ENCODE results near the gene CLDN11. TPM values are rescaled to one million over a fixed set of nuclear protein-coding genes. Genes with fewer than 3 reads are reported as not detected.

Gene CLDN11
- total RNA-seq, 1 experiment from 2014 or later, result 12.1 TPM

DNA sequence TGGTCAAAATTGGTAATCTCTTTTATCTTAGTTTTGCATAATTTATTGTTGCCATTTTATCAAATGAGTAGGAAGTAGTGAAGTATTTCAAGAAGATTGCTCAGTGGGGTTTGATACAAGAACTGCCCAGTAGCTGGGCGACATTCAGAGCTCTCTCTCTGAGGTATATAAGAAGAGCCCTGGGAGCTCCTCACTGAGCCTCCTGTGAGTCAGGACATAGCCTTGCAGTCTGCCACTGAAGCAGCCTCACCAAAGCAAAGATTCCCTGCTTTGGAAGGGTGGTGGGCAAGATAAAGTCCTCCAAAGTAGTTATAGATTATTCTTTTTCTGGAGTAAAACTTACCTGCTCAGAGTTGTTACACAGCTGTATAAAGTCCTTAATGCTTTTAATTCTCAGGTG is 35.1 kb upstream of the CLDN11 start:
- Mint-ChIP-seq H3K4me1 (peaks cover 10% of the 10 kb centered on the region), H3K4me3 (no peak overlapping the region), H3K36me3 (peaks cover 70% of the 10 kb centered on the region), H3K27me3 (ENCODE audit: low read depth) (no peaks in the 10 kb centered on the region), H3K27ac (peak overlapping the region; percentile 22), H3K9me3 (no peaks in the 10 kb centered on the region)
- ATAC-seq, result no peak
- CTCF ChIA-PET, result interaction anchor here (0.7 to 1.5 kb wide), 4 partner anchors 30 to 428 kb away, joined by 3 to 5 read pairs (median 4); no protein-coding TSS in a partner anchor
- no peak for DNase-seq (ENCODE audit: low spot score)
- TF ChIP-seq CREM (CRISPR knock-in tag; IDR thresholded peaks at IDR 0.05) (no peak), RELA (CRISPR knock-in tag; IDR thresholded peaks at IDR 0.05; ENCODE audit: borderline replicate concordance) (no peak), ZNF232 (CRISPR knock-in tag; IDR thresholded peaks at IDR 0.05) (no peak), ZNF423 (CRISPR knock-in tag; IDR thresholded peaks at IDR 0.05) (no peak)
- TF ChIP-seq, protein P1, sequence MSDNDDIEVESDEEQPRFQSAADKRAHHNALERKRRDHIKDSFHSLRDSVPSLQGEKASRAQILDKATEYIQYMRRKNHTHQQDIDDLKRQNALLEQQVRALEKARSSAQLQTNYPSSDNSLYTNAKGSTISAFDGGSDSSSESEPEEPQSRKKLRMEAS (CRISPR knock-in tag; IDR thresholded peaks at IDR 0.05), result no peak
- POLR2A ChIA-PET, result interaction anchor here (2.0 kb wide), 1 partner anchor 14 kb away, joined by 8 read pairs; no protein-coding TSS in a partner anchor

DNA sequence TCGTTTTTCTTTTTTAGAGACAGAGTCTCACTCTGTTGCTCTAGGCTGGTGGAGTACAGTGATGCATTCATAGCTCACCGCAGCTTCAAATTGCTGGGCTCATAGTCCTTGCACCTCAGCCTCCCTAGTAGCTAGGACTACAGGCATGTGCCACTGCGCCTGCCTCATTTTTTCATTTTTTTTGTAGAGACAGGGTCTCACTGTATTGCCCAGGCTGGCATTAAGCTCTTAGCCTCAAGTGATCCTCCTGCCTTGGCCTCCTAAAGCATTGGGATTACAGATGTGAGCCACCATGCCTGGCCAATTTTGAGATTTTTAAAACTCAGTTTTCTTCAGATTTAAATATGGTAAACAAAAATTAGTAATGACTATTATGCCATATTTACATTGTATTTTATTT is 32.2 kb upstream of the CLDN11 start:
- ATAC-seq, result no peak
- POLR2A ChIA-PET, result no interaction called here
- H3K27ac Mint-ChIP-seq, result no peak overlapping the region

DNA sequence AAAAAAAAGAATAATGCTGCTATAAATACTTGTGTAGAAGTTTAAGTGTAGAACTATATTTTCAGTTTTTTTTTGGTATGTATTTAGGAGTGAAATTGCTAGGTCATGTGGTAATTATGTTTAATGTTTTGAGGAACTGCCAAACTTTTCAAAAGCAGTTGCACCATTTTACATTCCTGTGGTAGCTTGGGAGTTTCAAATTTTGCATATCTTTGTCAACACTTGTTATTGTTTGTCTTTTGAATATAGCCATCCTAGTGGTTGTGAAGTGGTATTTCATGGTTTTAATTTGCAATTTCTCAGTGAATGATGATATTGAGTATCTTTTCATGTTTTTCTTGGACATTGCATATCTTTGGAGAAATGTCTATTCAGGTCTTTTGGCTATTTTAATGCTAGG is 30.7 kb upstream of the CLDN11 start:
- DNase-seq (ENCODE audit: low spot score) (no peak), ATAC-seq (no peak)
- no peak overlapping the region for H3K4me3 Mint-ChIP-seq
- H3K36me3 Mint-ChIP-seq, result peaks cover 83% of the 10 kb centered on the region
- no peaks in the 10 kb centered on the region for H3K4me1 Mint-ChIP-seq
- H3K27me3 Mint-ChIP-seq (ENCODE audit: low read depth), result no peaks in the 10 kb centered on the region
- H3K9me3 Mint-ChIP-seq, result no peaks in the 10 kb centered on the region
- H3K27ac Mint-ChIP-seq, result no peak overlapping the region
- CTCF ChIA-PET, result no interaction called here
- POLR2A ChIA-PET, result interaction anchor here (1.6 kb wide), 1 partner anchor 12 kb away, joined by 4 read pairs; no protein-coding TSS in a partner anchor
- TF ChIP-seq, protein P2, sequence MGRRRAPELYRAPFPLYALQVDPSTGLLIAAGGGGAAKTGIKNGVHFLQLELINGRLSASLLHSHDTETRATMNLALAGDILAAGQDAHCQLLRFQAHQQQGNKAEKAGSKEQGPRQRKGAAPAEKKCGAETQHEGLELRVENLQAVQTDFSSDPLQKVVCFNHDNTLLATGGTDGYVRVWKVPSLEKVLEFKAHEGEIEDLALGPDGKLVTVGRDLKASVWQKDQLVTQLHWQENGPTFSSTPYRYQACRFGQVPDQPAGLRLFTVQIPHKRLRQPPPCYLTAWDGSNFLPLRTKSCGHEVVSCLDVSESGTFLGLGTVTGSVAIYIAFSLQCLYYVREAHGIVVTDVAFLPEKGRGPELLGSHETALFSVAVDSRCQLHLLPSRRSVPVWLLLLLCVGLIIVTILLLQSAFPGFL (CRISPR knock-in tag; IDR thresholded peaks at IDR 0.05; ENCODE audit: borderline replicate concordance), result no peak
- TF ChIP-seq, protein P3, sequence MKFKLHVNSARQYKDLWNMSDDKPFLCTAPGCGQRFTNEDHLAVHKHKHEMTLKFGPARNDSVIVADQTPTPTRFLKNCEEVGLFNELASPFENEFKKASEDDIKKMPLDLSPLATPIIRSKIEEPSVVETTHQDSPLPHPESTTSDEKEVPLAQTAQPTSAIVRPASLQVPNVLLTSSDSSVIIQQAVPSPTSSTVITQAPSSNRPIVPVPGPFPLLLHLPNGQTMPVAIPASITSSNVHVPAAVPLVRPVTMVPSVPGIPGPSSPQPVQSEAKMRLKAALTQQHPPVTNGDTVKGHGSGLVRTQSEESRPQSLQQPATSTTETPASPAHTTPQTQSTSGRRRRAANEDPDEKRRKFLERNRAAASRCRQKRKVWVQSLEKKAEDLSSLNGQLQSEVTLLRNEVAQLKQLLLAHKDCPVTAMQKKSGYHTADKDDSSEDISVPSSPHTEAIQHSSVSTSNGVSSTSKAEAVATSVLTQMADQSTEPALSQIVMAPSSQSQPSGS (CRISPR knock-in tag; IDR thresholded peaks at IDR 0.05; ENCODE audit: borderline replicate concordance, low read depth), result no peak
- TF ChIP-seq, protein P4, sequence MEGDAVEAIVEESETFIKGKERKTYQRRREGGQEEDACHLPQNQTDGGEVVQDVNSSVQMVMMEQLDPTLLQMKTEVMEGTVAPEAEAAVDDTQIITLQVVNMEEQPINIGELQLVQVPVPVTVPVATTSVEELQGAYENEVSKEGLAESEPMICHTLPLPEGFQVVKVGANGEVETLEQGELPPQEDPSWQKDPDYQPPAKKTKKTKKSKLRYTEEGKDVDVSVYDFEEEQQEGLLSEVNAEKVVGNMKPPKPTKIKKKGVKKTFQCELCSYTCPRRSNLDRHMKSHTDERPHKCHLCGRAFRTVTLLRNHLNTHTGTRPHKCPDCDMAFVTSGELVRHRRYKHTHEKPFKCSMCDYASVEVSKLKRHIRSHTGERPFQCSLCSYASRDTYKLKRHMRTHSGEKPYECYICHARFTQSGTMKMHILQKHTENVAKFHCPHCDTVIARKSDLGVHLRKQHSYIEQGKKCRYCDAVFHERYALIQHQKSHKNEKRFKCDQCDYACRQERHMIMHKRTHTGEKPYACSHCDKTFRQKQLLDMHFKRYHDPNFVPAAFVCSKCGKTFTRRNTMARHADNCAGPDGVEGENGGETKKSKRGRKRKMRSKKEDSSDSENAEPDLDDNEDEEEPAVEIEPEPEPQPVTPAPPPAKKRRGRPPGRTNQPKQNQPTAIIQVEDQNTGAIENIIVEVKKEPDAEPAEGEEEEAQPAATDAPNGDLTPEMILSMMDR (IDR thresholded peaks at IDR 0.05), result no peak
- TF ChIP-seq ZNF423 (CRISPR knock-in tag; IDR thresholded peaks at IDR 0.05), result no peak
- TF ChIP-seq, protein P5, sequence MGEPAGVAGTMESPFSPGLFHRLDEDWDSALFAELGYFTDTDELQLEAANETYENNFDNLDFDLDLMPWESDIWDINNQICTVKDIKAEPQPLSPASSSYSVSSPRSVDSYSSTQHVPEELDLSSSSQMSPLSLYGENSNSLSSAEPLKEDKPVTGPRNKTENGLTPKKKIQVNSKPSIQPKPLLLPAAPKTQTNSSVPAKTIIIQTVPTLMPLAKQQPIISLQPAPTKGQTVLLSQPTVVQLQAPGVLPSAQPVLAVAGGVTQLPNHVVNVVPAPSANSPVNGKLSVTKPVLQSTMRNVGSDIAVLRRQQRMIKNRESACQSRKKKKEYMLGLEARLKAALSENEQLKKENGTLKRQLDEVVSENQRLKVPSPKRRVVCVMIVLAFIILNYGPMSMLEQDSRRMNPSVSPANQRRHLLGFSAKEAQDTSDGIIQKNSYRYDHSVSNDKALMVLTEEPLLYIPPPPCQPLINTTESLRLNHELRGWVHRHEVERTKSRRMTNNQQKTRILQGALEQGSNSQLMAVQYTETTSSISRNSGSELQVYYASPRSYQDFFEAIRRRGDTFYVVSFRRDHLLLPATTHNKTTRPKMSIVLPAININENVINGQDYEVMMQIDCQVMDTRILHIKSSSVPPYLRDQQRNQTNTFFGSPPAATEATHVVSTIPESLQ (CRISPR knock-in tag; IDR thresholded peaks at IDR 0.05), result no peak
- no peak for TF ChIP-seq IRF2 (CRISPR knock-in tag; IDR thresholded peaks at IDR 0.05; ENCODE audit: borderline replicate concordance, low read depth)
- TF ChIP-seq, protein P6, sequence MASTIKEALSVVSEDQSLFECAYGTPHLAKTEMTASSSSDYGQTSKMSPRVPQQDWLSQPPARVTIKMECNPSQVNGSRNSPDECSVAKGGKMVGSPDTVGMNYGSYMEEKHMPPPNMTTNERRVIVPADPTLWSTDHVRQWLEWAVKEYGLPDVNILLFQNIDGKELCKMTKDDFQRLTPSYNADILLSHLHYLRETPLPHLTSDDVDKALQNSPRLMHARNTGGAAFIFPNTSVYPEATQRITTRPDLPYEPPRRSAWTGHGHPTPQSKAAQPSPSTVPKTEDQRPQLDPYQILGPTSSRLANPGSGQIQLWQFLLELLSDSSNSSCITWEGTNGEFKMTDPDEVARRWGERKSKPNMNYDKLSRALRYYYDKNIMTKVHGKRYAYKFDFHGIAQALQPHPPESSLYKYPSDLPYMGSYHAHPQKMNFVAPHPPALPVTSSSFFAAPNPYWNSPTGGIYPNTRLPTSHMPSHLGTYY (CRISPR knock-in tag; IDR thresholded peaks at IDR 0.05), result no peak
- TF ChIP-seq, protein P7, sequence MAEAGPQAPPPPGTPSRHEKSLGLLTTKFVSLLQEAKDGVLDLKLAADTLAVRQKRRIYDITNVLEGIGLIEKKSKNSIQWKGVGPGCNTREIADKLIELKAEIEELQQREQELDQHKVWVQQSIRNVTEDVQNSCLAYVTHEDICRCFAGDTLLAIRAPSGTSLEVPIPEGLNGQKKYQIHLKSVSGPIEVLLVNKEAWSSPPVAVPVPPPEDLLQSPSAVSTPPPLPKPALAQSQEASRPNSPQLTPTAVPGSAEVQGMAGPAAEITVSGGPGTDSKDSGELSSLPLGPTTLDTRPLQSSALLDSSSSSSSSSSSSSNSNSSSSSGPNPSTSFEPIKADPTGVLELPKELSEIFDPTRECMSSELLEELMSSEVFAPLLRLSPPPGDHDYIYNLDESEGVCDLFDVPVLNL (CRISPR knock-in tag; IDR thresholded peaks at IDR 0.05; ENCODE audit: borderline replicate concordance, low read depth), result no peak
- TF ChIP-seq NR3C1 (CRISPR knock-in tag; conservative IDR thresholded peaks at IDR 0.05; ENCODE audit: low read depth), result no peak
- TF ChIP-seq SP1 (CRISPR knock-in tag; conservative IDR thresholded peaks at IDR 0.05), result no peak
- no peak for TF ChIP-seq SMAD3 (CRISPR knock-in tag; IDR thresholded peaks at IDR 0.05; ENCODE audit: borderline replicate concordance)
- TF ChIP-seq, protein P8, sequence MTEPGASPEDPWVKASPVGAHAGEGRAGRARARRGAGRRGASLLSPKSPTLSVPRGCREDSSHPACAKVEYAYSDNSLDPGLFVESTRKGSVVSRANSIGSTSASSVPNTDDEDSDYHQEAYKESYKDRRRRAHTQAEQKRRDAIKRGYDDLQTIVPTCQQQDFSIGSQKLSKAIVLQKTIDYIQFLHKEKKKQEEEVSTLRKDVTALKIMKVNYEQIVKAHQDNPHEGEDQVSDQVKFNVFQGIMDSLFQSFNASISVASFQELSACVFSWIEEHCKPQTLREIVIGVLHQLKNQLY (CRISPR knock-in tag; IDR thresholded peaks at IDR 0.05), result no peak
- TF ChIP-seq, protein P9, sequence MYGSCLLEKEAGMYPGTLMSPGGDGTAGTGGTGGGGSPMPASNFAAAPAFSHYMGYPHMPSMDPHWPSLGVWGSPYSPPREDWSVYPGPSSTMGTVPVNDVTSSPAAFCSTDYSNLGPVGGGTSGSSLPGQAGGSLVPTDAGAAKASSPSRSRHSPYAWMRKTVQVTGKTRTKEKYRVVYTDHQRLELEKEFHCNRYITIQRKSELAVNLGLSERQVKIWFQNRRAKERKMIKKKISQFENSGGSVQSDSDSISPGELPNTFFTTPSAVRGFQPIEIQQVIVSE (CRISPR knock-in tag; IDR thresholded peaks at IDR 0.05; ENCODE audit: borderline replicate concordance), result no peak
- TF ChIP-seq GTF2I (CRISPR knock-in tag; conservative IDR thresholded peaks at IDR 0.05), result no peak

More for the DNA sequence above, 32.2 kb upstream of the CLDN11 start:
- Mint-ChIP-seq H3K4me1 (no peaks in the 10 kb centered on the region), H3K9me3 (no peaks in the 10 kb centered on the region), H3K4me3 (no peak overlapping the region), H3K27me3 (ENCODE audit: low read depth) (no peaks in the 10 kb centered on the region), H3K36me3 (peaks cover 79% of the 10 kb centered on the region)
- no peak for DNase-seq (ENCODE audit: low spot score)
- CTCF ChIA-PET, result no interaction called here
- TF ChIP-seq JAZF1 (CRISPR knock-in tag; IDR thresholded peaks at IDR 0.05) (no peak), ZNF121 (CRISPR knock-in tag; IDR thresholded peaks at IDR 0.05) (peak; percentile 91), OVOL2 (CRISPR knock-in tag; IDR thresholded peaks at IDR 0.05; ENCODE audit: borderline replicate concordance) (no peak), ZNF423 (CRISPR knock-in tag; IDR thresholded peaks at IDR 0.05) (no peak)

Data from WTC11 (cell line).